Neural progenitor cell (in vitro differentiated cells): ENCODE measurements around the gene RELA.

ENCODE experiments used
- CTCF ChIP-seq: fragments of 200-600 bp; sonication (generic); IDR thresholded peaks from 2 replicates; pipeline ENCODE4 v1.5.1; 2017; ENCODE audit warnings: antibody characterized with exemption, mild to moderate bottlenecking
- EZH2 ChIP-seq: fragments of 200-600 bp; sonication (generic); IDR thresholded peaks from 2 replicates; pipeline ENCODE4 v1.6.1; 2017; ENCODE audit warnings: antibody characterized with exemption, mild to moderate bottlenecking, moderate library complexity
- EZH2phosphoT487 ChIP-seq: fragments of 200-600 bp; sonication (generic); IDR thresholded peaks from 2 replicates; pipeline ENCODE4 v1.6.1; 2017; ENCODE audit warnings: antibody characterized with exemption

DNA sequence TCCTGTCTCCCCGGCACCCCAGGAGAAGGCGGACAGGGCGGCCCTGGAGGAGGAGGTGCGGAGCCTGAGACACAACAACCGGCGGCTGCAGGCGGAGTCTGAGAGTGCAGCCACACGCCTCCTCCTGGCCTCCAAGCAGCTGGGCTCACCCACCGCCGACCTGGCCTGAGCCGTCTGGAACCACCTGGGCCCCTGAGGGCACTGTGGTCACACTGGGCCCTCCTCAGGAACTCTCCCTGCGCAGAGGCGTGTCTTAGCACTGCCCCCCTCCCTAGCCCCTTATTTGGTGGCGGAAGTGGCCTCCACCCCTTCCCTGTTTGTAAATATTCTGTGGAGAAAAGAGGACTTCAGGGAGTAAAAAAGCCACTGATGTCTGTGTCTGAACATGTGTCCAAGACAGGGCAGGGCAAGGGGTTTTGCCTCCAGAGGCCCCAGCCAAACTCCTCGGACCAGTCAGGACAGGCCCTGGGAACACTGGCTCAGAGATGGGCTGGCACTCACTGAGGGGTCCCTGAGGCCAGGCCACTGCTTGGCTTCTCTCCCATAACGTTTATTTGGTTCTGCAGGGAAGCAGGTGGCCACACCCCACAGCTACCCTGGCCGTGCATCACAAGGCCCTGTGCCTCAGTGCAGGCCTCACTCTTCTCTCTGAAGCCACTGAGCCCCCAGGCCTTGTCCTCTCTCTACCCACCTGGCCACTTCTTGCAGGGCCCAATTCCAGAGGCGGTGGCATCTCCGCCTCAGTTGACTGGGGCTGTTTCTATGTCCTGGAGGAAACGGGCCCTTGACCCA, 12.0 kb downstream of the RELA start:
- no peak for TF ChIP-seq CTCF
- TF ChIP-seq EZH2 = no peak
- no peak for TF ChIP-seq EZH2phosphoT487
